ENCODE results near the gene SMARCA1.
A peak's percentile ranks its signal among the peaks of the same experiment; 100 is the strongest.
"Not testable (repeated sequence)": the region's sequence is repeated elsewhere in the genome, so short reads cannot be mapped to it uniquely, and the experiment has no call there.

Gene SMARCA1, protein sequence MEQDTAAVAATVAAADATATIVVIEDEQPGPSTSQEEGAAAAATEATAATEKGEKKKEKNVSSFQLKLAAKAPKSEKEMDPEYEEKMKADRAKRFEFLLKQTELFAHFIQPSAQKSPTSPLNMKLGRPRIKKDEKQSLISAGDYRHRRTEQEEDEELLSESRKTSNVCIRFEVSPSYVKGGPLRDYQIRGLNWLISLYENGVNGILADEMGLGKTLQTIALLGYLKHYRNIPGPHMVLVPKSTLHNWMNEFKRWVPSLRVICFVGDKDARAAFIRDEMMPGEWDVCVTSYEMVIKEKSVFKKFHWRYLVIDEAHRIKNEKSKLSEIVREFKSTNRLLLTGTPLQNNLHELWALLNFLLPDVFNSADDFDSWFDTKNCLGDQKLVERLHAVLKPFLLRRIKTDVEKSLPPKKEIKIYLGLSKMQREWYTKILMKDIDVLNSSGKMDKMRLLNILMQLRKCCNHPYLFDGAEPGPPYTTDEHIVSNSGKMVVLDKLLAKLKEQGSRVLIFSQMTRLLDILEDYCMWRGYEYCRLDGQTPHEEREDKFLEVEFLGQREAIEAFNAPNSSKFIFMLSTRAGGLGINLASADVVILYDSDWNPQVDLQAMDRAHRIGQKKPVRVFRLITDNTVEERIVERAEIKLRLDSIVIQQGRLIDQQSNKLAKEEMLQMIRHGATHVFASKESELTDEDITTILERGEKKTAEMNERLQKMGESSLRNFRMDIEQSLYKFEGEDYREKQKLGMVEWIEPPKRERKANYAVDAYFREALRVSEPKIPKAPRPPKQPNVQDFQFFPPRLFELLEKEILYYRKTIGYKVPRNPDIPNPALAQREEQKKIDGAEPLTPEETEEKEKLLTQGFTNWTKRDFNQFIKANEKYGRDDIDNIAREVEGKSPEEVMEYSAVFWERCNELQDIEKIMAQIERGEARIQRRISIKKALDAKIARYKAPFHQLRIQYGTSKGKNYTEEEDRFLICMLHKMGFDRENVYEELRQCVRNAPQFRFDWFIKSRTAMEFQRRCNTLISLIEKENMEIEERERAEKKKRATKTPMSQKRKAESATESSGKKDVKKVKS

GRCh38 chrX:129523079-129523911, at the start of gene SMARCA1:
SMARCA1 (minus strand) TSS chrX:129523490; CDS start chrX:129523370, 120 bp downstream.
- Histone ChIP-seq H3K9me3 (ENCODE audit: low read length) (no peaks in the 10 kb centered on the region), H3K36me3 (ENCODE audit: insufficient read depth, low read length) (no peaks in the 10 kb centered on the region), H3K4me3 (ENCODE audit: low read length) (peak within 1 kb of the TSS; percentile 64), H3K4me1 (ENCODE audit: insufficient read depth, low read length) (no peaks in the 10 kb centered on the region), H3K27me3 (ENCODE audit: insufficient read depth, low read length) (no peaks in the 10 kb centered on the region), H2AFZ (ENCODE audit: low read depth, low read length) (peak within 1 kb of the TSS; percentile 70)

DNA sequence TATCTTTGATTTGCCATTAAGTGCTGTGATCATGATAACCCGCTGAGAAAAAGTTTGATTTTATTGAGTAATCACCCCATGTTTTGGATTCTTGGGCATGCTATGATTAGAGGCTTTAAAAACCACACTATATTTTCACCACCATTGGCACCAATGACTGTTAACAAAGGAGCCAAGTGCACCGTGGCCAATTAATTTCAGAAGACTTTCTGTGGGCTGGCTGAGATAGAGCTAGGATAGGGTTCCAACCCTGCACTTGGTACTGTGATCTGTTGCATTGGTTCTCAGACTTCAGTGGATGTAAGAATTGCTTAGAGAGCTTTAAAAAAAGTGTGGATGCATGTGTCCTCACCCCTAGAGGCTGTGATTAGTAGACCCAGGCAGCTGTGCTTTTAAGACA, 49.1 kb upstream of the SMARCA1 start:
- H3K27me3 ChIP-seq (ENCODE audit: insufficient read depth, low read length), result no peaks in the 10 kb centered on the region
- peaks cover 33% of the 10 kb centered on the region for H3K36me3 ChIP-seq (ENCODE audit: insufficient read depth, low read length)
- H3K4me3 ChIP-seq (ENCODE audit: low read length), result no peak overlapping the region

DNA sequence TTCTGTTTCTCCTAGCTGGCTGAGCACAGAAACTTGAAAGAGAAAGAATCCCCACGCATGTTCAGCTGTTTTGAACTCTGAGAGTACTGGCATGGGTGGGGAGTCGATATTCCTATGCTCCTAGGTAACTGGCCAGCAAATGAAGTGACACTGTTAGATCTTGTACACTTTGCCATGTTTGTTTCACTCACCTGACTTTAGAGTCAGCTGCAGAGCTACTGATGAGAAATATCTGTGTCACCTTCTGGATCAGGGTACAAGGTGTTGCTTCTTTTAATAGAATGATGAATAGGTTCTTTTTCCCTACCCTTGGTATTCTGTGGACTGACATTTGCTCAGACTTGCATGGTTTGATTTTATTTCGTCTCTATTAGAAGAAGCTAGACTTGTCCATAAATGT, 45.1 kb upstream of the SMARCA1 start:
- Histone ChIP-seq H3K4me3 (ENCODE audit: low read length) (no peak overlapping the region), H3K4me1 (ENCODE audit: insufficient read depth, low read length) (no peaks in the 10 kb centered on the region), H3K27me3 (ENCODE audit: insufficient read depth, low read length) (no peaks in the 10 kb centered on the region), H3K36me3 (ENCODE audit: insufficient read depth, low read length) (peaks cover 35% of the 10 kb centered on the region), H2AFZ (ENCODE audit: low read depth, low read length) (no peak overlapping the region), H3K9me3 (ENCODE audit: low read length) (no peaks in the 10 kb centered on the region)

More for the DNA sequence above, 49.1 kb upstream of the SMARCA1 start:
- H3K4me1 ChIP-seq (ENCODE audit: insufficient read depth, low read length), result no peaks in the 10 kb centered on the region
- no peak overlapping the region for H2AFZ ChIP-seq (ENCODE audit: low read depth, low read length)
- H3K9me3 ChIP-seq (ENCODE audit: low read length), result no peaks in the 10 kb centered on the region

DNA sequence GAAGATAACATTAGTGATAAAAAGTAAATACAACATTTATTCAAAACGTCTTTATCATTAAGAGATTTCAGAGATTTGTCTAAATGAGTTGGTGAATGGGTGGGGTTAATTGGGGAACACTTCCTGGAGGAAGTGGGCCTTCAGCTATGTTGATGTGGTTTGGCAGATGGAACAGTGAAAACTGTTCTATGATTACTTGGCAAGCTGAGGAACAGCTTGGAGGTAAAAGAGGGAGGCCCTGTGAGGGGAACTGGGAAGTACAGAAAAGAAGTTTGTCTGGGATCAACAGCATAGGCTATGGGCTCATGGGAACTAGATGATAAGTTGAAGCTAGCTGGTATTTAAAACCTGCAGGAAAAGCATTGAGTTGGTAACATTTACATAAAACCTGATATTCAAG, 42.8 kb upstream of the SMARCA1 start:
- peaks cover 46% of the 10 kb centered on the region for H3K36me3 ChIP-seq (ENCODE audit: insufficient read depth, low read length)
- H3K4me1 ChIP-seq (ENCODE audit: insufficient read depth, low read length), result no peaks in the 10 kb centered on the region
- H3K27me3 ChIP-seq (ENCODE audit: insufficient read depth, low read length), result no peaks in the 10 kb centered on the region
- no peak overlapping the region for H3K4me3 ChIP-seq (ENCODE audit: low read length)
- H2AFZ ChIP-seq (ENCODE audit: low read depth, low read length), result no peak overlapping the region
- no peaks in the 10 kb centered on the region for H3K9me3 ChIP-seq (ENCODE audit: low read length)

- Histone ChIP-seq H3K36me3 (ENCODE audit: insufficient read depth, low read length) (peaks cover 47% of the 10 kb centered on the region), H3K27me3 (ENCODE audit: insufficient read depth, low read length) (no peaks in the 10 kb centered on the region), H3K4me3 (ENCODE audit: low read length) (no peak overlapping the region), H3K9me3 (ENCODE audit: low read length) (no peaks in the 10 kb centered on the region), H2AFZ (ENCODE audit: low read depth, low read length) (no peak overlapping the region), H3K4me1 (ENCODE audit: insufficient read depth, low read length) (no peaks in the 10 kb centered on the region)
Observed at GRCh38 chrX:129565046-129565650, 41.9 kb upstream of the SMARCA1 start.

GRCh38 chrX:129564345-129564744, 41.1 kb upstream of the SMARCA1 start:
- not testable (repeated sequence) for H3K27me3 ChIP-seq (ENCODE audit: insufficient read depth, low read length); H3K4me3 ChIP-seq (ENCODE audit: low read length); H3K9me3 ChIP-seq (ENCODE audit: low read length); H2AFZ ChIP-seq (ENCODE audit: low read depth, low read length); H3K4me1 ChIP-seq (ENCODE audit: insufficient read depth, low read length)
- H3K36me3 ChIP-seq (ENCODE audit: insufficient read depth, low read length), result peaks cover 53% of the 10 kb centered on the region

DNA sequence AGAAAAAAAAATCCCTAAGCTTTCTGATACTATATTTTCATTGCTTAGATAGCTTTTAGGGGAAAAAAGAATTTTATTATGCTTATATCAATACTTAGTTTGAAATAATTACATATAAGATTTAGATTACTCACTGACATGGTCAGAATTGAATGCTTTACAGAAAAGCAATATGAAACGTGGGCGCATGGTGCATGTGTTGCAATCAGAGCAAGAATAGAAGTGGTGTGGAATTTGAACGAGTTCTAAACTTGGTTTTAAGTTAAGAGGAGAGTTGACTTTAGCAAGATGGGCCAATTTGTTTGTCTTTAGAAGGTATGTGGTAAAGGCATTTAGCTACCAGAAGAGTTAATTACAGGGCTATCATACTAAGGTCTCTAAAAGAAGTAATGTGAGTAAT, 38.2 kb upstream of the SMARCA1 start:
- H3K4me3 ChIP-seq (ENCODE audit: low read length), result no peak overlapping the region
- H3K9me3 ChIP-seq (ENCODE audit: low read length), result no peaks in the 10 kb centered on the region
- H3K36me3 ChIP-seq (ENCODE audit: insufficient read depth, low read length), result peaks cover 51% of the 10 kb centered on the region
- H3K4me1 ChIP-seq (ENCODE audit: insufficient read depth, low read length), result no peaks in the 10 kb centered on the region
- no peaks in the 10 kb centered on the region for H3K27me3 ChIP-seq (ENCODE audit: insufficient read depth, low read length)
- H2AFZ ChIP-seq (ENCODE audit: low read depth, low read length), result no peak overlapping the region

GRCh38 chrX:129559783-129560182, 36.5 kb upstream of the SMARCA1 start:
- Histone ChIP-seq H3K4me1 (ENCODE audit: insufficient read depth, low read length) (no peaks in the 10 kb centered on the region), H3K36me3 (ENCODE audit: insufficient read depth, low read length) (peaks cover 38% of the 10 kb centered on the region), H3K4me3 (ENCODE audit: low read length) (no peak overlapping the region), H3K27me3 (ENCODE audit: insufficient read depth, low read length) (no peaks in the 10 kb centered on the region), H2AFZ (ENCODE audit: low read depth, low read length) (no peak overlapping the region), H3K9me3 (ENCODE audit: low read length) (no peaks in the 10 kb centered on the region)

DNA sequence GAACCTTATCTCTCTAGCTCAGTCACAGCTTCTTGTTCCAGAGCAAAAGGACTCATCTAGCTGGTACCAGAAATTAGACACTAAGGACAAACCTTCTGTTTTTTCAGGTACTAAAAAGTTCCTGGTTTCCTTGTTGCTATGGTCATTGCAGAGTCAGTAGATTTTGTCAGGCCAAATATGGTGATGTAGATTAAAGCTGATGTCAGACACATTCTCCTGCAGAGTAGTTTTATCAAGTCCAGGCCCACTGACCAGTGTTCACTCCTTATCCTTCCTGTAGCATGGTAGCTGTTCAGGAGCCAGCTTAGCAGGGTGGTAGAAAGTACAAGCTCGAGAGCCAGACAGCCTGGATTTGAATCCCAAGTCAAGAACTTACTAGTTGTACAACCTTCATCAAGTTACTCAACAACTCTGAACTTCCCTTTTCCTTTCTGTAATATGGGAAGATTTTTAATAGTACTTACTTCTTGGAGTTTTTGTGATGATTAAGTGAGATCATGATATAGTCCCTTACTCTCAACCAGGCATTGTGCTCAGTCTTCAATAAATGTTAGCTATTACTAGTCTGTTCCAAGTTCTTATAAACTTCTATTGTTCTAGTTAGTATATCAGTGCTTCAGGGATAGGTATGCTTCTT, 34.7 kb upstream of the SMARCA1 start:
- Histone ChIP-seq H2AFZ (ENCODE audit: low read depth, low read length) (no peak overlapping the region), H3K4me1 (ENCODE audit: insufficient read depth, low read length) (no peaks in the 10 kb centered on the region), H3K27me3 (ENCODE audit: insufficient read depth, low read length) (no peaks in the 10 kb centered on the region), H3K4me3 (ENCODE audit: low read length) (no peak overlapping the region), H3K9me3 (ENCODE audit: low read length) (no peaks in the 10 kb centered on the region), H3K36me3 (ENCODE audit: insufficient read depth, low read length) (peaks cover 36% of the 10 kb centered on the region)

DNA sequence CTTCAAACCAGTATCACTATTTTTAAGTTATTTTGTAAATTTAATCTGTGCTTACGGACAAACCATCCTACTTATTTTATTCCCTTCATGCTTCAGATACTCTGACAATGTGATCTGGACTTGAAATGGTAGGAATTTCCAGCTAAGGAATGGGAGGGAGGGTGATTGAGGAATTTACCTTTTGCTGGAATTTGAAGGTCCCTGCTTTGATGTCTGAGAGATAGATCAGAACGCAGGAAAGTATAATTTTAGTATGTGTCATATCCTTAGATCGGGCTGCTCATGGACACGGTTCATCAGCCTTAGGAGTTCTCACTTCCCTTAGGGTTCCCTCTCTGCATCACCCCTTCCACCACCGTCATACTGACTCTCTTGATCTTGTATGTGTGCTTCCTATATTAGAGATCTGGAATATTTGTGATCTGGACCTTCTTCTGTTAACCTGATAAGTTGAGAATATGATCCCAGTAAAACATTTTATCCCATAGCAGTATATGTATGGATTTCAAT, 33.6 kb upstream of the SMARCA1 start:
- Histone ChIP-seq H3K27me3 (ENCODE audit: insufficient read depth, low read length) (no peaks in the 10 kb centered on the region), H3K36me3 (ENCODE audit: insufficient read depth, low read length) (peaks cover 30% of the 10 kb centered on the region), H2AFZ (ENCODE audit: low read depth, low read length) (no peak overlapping the region), H3K4me3 (ENCODE audit: low read length) (no peak overlapping the region), H3K4me1 (ENCODE audit: insufficient read depth, low read length) (no peaks in the 10 kb centered on the region), H3K9me3 (ENCODE audit: low read length) (no peaks in the 10 kb centered on the region)

- not testable (repeated sequence) for H3K4me3 ChIP-seq (ENCODE audit: low read length); H3K4me1 ChIP-seq (ENCODE audit: insufficient read depth, low read length); H2AFZ ChIP-seq (ENCODE audit: low read depth, low read length); H3K9me3 ChIP-seq (ENCODE audit: low read length); H3K27me3 ChIP-seq (ENCODE audit: insufficient read depth, low read length)
- H3K36me3 ChIP-seq (ENCODE audit: insufficient read depth, low read length), result peaks cover 14% of the 10 kb centered on the region
Observed at GRCh38 chrX:129554816-129555215, 31.5 kb upstream of the SMARCA1 start.
